AG08395 (cell line): ENCODE results near the gene COPG2.
"Not testable (repeated sequence)": the region's sequence is repeated elsewhere in the genome, so short reads cannot be mapped to it uniquely, and the experiment has no call there.

Source experiments
- DNase-seq: peaks from one replicate; pipeline ENCODE4 v3.0.0; 2012; ENCODE audit warnings: mixed read lengths, low spot score

Gene COPG2

DNA sequence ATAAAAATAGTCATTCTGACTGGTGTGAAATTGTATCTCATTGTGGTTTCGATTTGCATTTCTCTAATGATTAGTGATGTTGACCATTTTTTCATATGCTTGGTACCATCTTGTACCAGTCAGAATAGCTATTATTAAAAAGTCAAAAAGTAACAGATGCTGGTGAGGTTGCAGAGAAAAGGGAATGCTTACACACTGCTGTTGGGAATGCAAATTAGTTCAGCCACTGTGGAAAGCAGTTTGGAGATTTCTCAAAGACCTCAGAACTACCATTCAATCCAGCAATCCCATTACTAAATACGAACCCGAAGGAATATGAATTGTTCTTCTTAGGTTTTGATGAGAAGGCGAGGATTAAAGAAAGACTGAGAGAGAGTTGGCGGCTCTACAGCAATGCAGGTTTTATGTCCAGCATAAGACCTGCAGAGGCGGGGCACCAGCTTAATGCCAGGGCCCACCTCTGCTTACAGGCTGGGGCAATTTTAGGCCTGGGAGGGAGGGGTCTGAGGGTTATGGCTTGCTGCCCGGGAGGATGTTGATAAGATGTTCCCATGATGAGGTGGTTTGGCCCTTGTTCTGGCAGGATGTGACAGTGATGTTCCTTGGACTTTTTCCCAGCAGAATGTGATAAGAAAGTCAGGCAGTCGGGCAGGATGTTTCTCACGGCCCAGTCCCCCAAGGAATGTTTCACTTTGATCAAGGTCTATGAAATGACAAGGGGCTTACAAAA is 102.2 kb downstream of the COPG2 start:
- no peak for DNase-seq

GRCh38 chr7:130560972-130561371 is 107.6 kb downstream of the COPG2 start:
- DNase-seq = peak; percentile 29

- DNase-seq = no peak
Measured at GRCh38 chr7:130559184-130559583, 109.4 kb downstream of the COPG2 start.

- DNase-seq = no peak
Measured at GRCh38 chr7:130554481-130554880, 114.1 kb downstream of the COPG2 start.

- no peak for DNase-seq
Measured at GRCh38 chr7:130553398-130554029, 115.0 kb downstream of the COPG2 start.

DNA sequence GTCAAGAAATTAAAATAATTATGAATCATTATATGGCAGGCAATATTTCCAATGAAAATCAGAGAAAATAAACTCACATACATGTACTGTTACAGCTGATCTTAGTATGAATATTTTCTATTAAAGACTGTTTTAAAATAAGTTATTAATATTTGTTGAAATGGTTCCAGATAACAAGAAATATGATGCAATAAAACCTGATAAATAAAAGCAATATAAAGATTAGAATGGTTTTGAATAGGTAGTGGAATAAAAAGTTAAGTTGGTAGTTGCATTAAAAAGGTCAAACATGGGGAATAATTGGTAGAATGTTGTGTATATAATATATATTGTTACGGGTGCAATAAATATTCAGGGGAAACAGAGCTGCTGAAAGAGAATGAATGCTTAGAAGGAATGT is 124.2 kb downstream of the COPG2 start:
- no peak for DNase-seq

DNA sequence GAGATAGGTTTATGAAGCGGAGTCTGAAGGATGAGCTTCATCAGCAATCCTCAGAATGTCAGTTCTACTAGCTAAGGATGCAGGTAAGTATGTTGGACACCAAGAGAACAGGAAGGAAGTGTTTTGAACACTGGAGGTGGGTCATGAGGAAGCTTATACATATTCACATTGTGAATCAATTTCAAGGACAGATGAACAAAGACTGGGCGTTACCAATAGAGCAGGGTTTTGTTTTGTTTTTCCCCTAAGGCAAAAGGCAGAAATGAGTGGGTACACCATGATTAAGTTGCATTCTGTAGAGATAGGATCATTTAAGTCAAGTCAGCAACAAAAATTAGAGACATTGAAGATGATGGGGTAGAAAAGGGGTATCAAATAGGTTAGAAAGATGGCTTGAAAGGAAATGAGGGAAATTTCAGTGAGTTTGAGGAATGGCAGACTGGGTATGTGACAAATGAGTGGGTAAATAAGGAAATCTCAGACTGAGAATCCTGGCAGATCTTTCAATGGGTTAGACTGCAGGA is 125.0 kb downstream of the COPG2 start:
- no peak for DNase-seq

GRCh38 chr7:130542297-130542696 is 126.3 kb downstream of the COPG2 start:
- not testable (repeated sequence) for DNase-seq

DNA sequence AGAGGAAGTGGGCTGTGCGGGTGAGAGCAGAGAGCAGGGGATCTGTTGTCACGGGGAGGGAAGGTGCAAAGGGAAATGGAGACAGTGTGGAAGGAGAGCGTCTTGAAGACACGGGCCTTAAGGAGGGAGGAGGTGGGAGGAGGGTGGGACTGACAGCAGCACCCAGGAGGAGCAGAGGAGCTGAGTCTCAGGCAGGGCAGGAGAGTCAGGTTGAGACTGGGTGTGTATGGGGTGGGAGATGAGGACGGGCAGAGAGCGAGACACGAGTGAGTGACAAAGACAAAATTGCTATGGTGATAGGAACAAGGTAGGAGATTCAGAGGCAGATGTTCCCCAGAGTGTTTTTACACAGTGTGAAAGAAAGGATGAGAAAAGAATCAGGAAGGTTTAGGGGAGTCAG is 127.3 kb downstream of the COPG2 start:
- not testable (repeated sequence) for DNase-seq

DNA sequence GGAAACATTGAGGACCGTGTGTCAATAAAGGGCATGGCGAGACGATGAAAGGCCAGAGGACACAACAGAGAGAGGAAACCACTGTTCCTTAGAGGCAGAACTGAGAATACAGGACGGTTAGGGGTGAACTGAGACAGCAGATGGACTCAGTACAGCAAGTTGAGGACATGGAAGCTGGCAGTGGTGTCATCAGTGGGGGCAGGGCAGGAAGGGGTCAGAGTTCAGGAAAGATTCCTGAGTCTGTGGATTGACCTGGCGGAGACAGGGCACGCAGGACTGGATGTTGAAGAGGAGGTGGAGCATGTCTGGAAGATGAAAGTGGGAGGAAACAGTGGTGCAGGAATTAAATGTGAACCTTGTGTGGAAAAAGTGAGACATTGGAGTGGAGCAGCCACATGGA is 130.7 kb downstream of the COPG2 start:
- DNase-seq = not testable (repeated sequence)

- DNase-seq = no peak
Measured at GRCh38 chr7:130529417-130529816, 139.1 kb downstream of the COPG2 start.

DNA sequence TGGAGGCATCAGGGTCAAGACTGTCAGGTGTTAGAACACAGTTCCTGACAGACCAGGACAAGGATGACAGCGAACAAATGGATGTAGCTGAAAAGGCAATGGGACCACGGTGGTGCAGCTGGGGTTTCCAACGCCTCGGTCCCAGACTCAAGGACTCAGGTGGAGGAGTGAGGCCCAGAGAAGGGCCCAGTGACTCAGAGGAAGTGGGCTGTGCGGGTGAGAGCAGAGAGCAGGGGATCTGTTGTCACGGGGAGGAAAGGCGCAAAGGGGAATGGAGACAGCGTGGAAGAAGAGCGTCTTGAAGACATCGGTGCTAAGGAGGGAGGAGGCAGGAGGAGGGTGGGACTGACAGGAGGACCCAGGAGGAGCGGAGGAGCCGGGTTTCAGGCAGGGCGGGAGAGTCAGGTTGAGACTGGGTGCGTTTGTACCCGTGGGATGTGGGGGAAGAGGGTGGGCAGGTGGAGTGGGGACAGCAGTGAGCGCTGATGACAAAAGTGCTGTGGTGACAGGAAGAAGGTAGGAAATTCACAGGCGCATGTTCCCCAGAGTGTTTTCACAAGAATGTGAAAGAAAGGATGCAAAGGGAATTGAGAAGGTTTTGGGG is 140.7 kb downstream of the COPG2 start:
- DNase-seq = not testable (repeated sequence)

DNA sequence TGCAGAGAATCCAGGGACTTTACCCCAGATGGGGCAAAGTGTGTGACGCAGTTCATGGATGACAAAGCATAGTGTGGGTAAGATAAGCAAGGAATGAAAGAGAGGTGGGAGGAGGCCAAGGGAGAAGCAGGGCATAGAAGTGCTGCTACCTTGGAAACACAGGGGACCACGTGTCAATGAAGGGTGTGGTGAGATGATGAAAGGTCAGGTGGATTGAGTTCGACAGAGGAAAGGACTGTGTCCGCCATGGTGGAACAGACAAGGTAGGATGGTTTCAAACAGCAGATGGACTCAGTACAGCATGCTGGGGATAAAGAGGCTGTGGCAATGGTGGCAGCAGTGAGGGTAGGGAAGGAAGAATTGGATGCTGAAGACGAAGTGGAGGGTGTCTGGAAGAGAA is 143.9 kb downstream of the COPG2 start:
- no peak for DNase-seq

- not testable (repeated sequence) for DNase-seq
Measured at GRCh38 chr7:130523519-130524125, 144.9 kb downstream of the COPG2 start.

DNA sequence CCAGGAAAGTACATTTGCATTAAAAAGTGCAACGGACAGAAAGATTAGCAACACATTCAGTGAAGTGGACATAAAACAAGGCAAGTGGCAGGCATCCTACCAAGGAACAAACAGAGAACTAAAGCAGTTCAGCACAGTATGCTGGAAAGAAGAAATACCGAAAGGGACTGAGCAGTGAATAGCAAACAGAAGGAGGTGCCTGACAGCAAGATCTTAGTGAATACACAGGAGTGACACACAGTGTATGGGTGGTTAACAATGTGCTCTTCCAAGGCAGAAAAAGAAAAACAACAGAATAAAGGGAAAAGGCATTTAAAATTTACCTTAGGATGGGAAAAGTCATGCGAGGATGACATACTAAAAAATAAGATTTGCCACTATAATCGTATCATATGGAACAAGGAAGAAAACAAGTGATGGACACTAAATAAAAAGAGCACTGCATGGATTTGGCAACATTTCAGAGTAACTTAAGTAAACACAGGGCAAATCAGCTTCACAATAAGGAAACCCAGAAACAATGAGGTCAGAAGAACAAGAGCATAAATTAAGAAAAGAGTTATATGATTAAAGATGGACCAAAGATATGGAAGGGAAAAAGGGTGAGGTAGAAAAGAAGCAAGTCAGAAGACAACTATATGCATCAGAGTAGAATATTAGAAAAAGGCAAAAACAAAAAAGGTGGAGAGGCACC is 147.1 kb downstream of the COPG2 start:
- no peak for DNase-seq

DNA sequence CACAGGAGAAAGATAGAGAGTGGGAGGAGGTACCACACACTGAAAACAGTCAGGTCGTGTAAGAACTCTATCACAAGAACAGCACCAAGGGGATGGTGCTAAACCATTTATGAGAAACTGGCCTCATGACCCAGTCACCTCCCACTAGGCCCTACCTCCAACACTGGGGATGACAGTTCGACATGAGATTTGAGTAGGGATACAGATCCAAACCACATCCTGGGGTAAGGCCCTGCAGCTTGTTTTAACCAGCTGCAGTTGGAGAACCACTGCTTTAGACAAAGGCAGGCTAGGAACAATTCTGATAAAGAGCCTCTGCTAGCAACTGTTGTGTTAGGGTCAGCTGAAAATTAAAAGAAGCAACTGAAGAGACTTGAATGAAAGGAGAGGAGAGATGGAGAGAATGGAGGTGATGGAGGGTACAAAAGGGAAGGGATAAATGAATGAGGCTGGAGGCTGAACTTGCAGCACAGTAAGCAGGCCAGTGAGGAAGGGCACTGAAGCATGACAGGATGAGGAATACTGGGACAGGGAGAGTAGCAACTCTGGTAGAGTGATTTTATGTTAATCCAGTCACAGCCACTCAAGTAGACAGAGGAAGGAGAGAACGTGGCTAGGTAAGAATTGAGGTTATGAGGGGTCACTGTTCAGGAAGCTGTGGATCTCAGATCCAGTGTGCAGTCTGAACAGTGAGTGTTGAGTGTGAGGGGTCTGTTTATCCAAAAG is 153.1 kb downstream of the COPG2 start:
- DNase-seq = no peak

DNA sequence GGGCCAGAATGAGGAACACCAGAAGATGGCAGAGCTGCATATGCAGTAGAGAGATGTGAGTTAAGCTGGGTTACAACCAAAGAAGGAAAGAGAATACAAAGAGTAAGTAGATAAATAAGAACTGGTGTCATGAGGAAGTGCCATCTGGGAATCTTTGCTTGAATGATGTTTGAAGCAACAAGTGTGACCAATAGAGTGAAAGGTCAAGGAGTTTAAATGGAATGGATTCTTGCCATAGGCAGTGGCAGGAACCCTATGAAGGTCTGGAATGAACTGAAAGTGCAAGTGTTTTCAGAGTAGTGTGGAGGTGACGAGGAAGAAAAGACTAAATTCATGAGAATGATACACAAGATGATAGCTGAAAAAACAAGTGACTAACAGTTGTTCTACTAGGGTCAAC is 155.1 kb downstream of the COPG2 start:
- no peak for DNase-seq

- not testable (repeated sequence) for DNase-seq
Measured at GRCh38 chr7:130512038-130512437, 156.5 kb downstream of the COPG2 start.

DNA sequence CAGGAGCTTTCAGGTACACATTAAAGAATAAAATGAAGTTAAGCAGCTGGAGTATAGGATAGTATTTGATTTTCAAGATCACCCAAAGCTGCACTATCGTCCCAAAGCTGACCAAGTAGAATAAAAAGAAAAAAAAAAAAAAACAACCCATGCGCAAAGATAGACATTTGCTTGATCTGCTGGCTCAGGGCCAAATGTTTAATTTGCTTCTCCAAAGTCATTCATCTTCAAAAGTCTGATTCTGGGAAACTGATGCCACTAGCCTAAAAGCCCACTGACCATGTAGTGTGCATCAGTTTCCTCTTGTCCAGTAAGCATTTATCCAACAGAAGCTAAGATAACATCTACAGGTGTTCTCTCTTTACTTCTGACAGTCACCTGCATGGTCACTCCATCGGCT is 162.2 kb downstream of the COPG2 start:
- DNase-seq = no peak

GRCh38 chr7:130505753-130506152 is 162.8 kb downstream of the COPG2 start:
- no peak for DNase-seq

DNA sequence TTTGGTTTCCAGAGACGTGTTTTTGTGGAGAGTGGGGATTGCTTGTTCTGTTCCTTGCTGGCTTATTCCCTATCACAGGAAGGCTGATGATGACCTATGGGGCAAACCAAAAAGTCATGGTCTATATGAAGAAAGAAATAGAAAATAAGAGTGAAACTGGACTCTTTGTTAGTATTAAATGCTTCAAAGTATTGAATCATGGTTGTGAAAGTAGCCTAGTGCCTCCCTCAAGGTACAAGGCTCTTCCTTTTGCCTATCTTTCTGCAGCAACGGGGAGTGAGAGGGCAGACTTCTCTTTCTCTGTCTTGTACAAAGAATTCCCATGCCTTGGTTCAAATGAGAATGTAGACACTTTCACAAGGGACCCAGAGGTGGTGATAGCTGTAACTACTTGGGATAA is 167.6 kb downstream of the COPG2 start:
- no peak for DNase-seq
